SK-N-SH (cell line): ENCODE data around the gene ADD3. TPM values are rescaled to one million over a fixed set of nuclear protein-coding genes. Genes with fewer than 3 reads are reported as not detected.

Source experiments
- CTCF ChIA-PET: fragments of 300-600, 350-600 bp; formaldehyde crosslinking; extraction: SDS; loops from one replicate; lab custom pipeline; 2021; lab: Yijun Ruan, JAX
- POLR2A ChIA-PET: fragments of 350-600 bp; sonication (Branson Sonifier 250); formaldehyde crosslinking; extraction: SDS; loops from one replicate; lab custom pipeline; 2020; ENCODE audit warnings: antibody characterized with exemption, inconsistent platforms; lab: Yijun Ruan, JAX
- DNase-seq: peaks from one replicate; pipeline ENCODE4 v3.0.0; 2012
- H2AFZ ChIP-seq: fragments of 200-600 bp; sonication (generic); 2 replicates; pipeline ENCODE4 v1.8.1; 2016; ENCODE audit warnings: antibody characterized with exemption, mild to moderate bottlenecking, low read depth
- H3F3A ChIP-seq: fragments of 200-600 bp; sonication (generic); replicated peaks from 2 replicates; pipeline ENCODE3; 2016; ENCODE audit warnings: antibody characterized with exemption, mild to moderate bottlenecking; ENCODE audit not compliant: insufficient read depth
- H3K27ac ChIP-seq, 2 experiments: fragments of 200-500 bp in 1 of 2; fragments of 200-600 bp in 1 of 2; sonication (Bioruptor generic) in 1 of 2; sonication (generic), shearing (Covaris generic) in 1 of 2; 2 replicates each; pipeline versions ENCODE4 v1.5.1 to v1.6.1; 2014 to 2016; ENCODE audit warnings: low read depth in 2 of 2, inconsistent platforms in 1 of 2, low read length in 1 of 2, mild to moderate bottlenecking in 1 of 2, mixed read lengths in 1 of 2
- H3K27me3 ChIP-seq: fragments of 200-600 bp; sonication (generic), shearing (Covaris generic); 2 replicates; pipeline ENCODE4 v1.6.1; 2016; ENCODE audit warnings: mixed run types; ENCODE audit not compliant: insufficient read depth
- H3K36me3 ChIP-seq, 2 experiments: fragments of 200-500 bp in 1 of 2; fragments of 200-600 bp in 1 of 2; sonication (Bioruptor generic) in 1 of 2; sonication (generic) in 1 of 2; replicated peaks in 1 of 2; 2 replicates each; pipeline versions ENCODE3 to v1.5.1; 2014 to 2016; ENCODE audit warnings: low read length in 1 of 2, mild to moderate bottlenecking in 1 of 2; ENCODE audit not compliant: insufficient read depth in 2 of 2, control insufficient read depth in 1 of 2
- H3K4me1 ChIP-seq, 2 experiments: fragments of 200-500 bp in 1 of 2; fragments of 200-600 bp in 1 of 2; sonication (Bioruptor generic) in 1 of 2; sonication (generic), shearing (Covaris generic) in 1 of 2; 2 replicates each; pipeline versions ENCODE4 v1.5.1 to v1.6.1; 2014 to 2016; ENCODE audit warnings: low read depth in 1 of 2, low read length in 1 of 2, mixed run types in 1 of 2; ENCODE audit not compliant: insufficient read depth in 2 of 2, control insufficient read depth in 1 of 2
- H3K4me2 ChIP-seq: fragments of 200-600 bp; sonication (generic), shearing (Covaris generic); 2 replicates; pipeline ENCODE4 v1.6.1; 2017; ENCODE audit warnings: mixed run types
- H3K4me3 ChIP-seq, 2 experiments: fragments of 200-500 bp in 1 of 2; fragments of 200-600 bp in 1 of 2; sonication (Bioruptor generic) in 1 of 2; sonication (generic), shearing (Covaris generic) in 1 of 2; 2 replicates each; pipeline versions ENCODE4 v1.5.1 to v1.8.1; 2014 to 2016; ENCODE audit warnings: low read depth in 2 of 2, inconsistent platforms in 1 of 2, low read length in 1 of 2, mild to moderate bottlenecking in 1 of 2, mixed read lengths in 1 of 2, moderate library complexity in 1 of 2
- H3K79me2 ChIP-seq: fragments of 200-600 bp; sonication (generic); 2 replicates; pipeline ENCODE4 v1.8.1; 2017; ENCODE audit warnings: mild to moderate bottlenecking; ENCODE audit not compliant: insufficient read depth
- H3K9ac ChIP-seq: fragments of 200-600 bp; sonication (generic); 2 replicates; pipeline ENCODE4 v1.6.1; 2017; ENCODE audit warnings: mixed run types
- H3K9me2 ChIP-seq: fragments of 200-600 bp; sonication (generic); 2 replicates; pipeline ENCODE4 v1.6.1; 2017; ENCODE audit warnings: mixed run types
- H3K9me3 ChIP-seq: fragments of 200-600 bp; sonication (generic); 2 replicates; pipeline ENCODE4 v1.6.1; 2017; ENCODE audit warnings: mixed run types, mild to moderate bottlenecking, moderate library complexity
- H4K20me1 ChIP-seq: fragments of 200-600 bp; sonication (generic); 2 replicates; pipeline ENCODE4 v1.6.1; 2017; ENCODE audit warnings: mild to moderate bottlenecking, mixed run types; ENCODE audit not compliant: insufficient read depth
- CHD2 ChIP-seq: fragments of 150-350 bp; IDR thresholded peaks from 2 replicates; pipeline ENCODE4 v1.6.1; 2018; ENCODE audit warnings: low read length; ENCODE audit not compliant: partially characterized antibody
- ELF1 ChIP-seq: IDR thresholded peaks from 2 replicates; pipeline ENCODE4 v1.4.0; 2012
- EZH2phosphoT487 ChIP-seq: fragments of 200-600 bp; sonication (generic); IDR thresholded peaks from 2 replicates; pipeline ENCODE4 v1.6.1; 2017; ENCODE audit warnings: low read depth, mixed run types, mild to moderate bottlenecking, antibody characterized with exemption, moderate library complexity, borderline replicate concordance
- FOSL2 ChIP-seq: IDR thresholded peaks from 2 replicates; pipeline ENCODE4 v1.4.0; 2012; ENCODE audit warnings: low read depth, mild to moderate bottlenecking, moderate library complexity, borderline replicate concordance
- FOXM1 ChIP-seq: IDR thresholded peaks from 2 replicates; pipeline ENCODE4 v1.4.0; 2012; ENCODE audit warnings: low read depth, mild to moderate bottlenecking
- GABPA ChIP-seq: IDR thresholded peaks from 2 replicates; pipeline ENCODE4 v1.4.0; 2012; ENCODE audit warnings: low read depth, mild to moderate bottlenecking
- GATA2 ChIP-seq: sonication (generic); formaldehyde crosslinking; IDR thresholded peaks from 2 replicates; pipeline ENCODE4 v1.5.0; 2020; ENCODE audit warnings: mild to moderate bottlenecking, missing genetic modification reagents
- JUND ChIP-seq: IDR thresholded peaks from 2 replicates; pipeline ENCODE4 v1.4.0; 2012
- MXI1 ChIP-seq: IDR thresholded peaks from 2 replicates; pipeline ENCODE4 v1.6.1; 2012; ENCODE audit warnings: mild to moderate bottlenecking, low read depth, low read length, improper control_type of control experiment
- PBX3 ChIP-seq: IDR thresholded peaks from 2 replicates; pipeline ENCODE4; 2012
- POLR2AphosphoS5 ChIP-seq: IDR thresholded peaks from 2 replicates; pipeline ENCODE4 v1.6.1; 2012; ENCODE audit warnings: low read depth, low read length
- RFX5 ChIP-seq: IDR thresholded peaks from 2 replicates; pipeline ENCODE4 v1.6.1; 2012; ENCODE audit warnings: mild to moderate bottlenecking, improper control_type of control experiment, low read length
- RXRA ChIP-seq: IDR thresholded peaks from 2 replicates; pipeline ENCODE4 v1.4.0; 2012; ENCODE audit warnings: low read depth, mild to moderate bottlenecking, borderline replicate concordance
- SIN3A ChIP-seq: IDR thresholded peaks from 2 replicates; pipeline ENCODE4 v1.6.1; 2012; ENCODE audit warnings: low read depth, mild to moderate bottlenecking, low read length, moderate library complexity, borderline replicate concordance
- SMC3 ChIP-seq: IDR thresholded peaks from 2 replicates; pipeline ENCODE4 v1.6.1; 2012; ENCODE audit warnings: low read depth, low read length, improper control_type of control experiment
- TCF12 ChIP-seq: IDR thresholded peaks from 2 replicates; pipeline ENCODE4 v1.4.0; 2012
- TEAD4 ChIP-seq: IDR thresholded peaks from 2 replicates; pipeline ENCODE4 v1.4.0; 2012; ENCODE audit warnings: mild to moderate bottlenecking, borderline replicate concordance; ENCODE audit not compliant: insufficient read depth
- USF2 ChIP-seq: fragments of 150-350 bp; IDR thresholded peaks from 2 replicates; pipeline ENCODE4 v1.6.1; 2017; ENCODE audit warnings: antibody characterized with exemption, low read length, low read depth, borderline replicate concordance
- WGBS: methylation state at CpG from one replicate; pipeline ENCODE4 v1.1.6; 2017; ENCODE audit warnings: low lambda C conversion rate; 5-methylcytosine and 5-hydroxymethylcytosine counted together
- polyA plus RNA-seq, 3 experiments: library from polyadenylated mRNA; depleted of rRNA; stranded (reverse); fragments of >200 nt; gene quantifications; 2 replicates each; pipeline ENCODE4 v1.2.3, GENCODE V29; 2012

Gene ADD3
- polyA plus RNA-seq, 1 of the 3 experiments (the other 2 are of a cell fraction) = 27.6 TPM

- TF ChIP-seq USF2 = no peak
These were observed 156.1 kb downstream of the ADD3 start (continued) for GRCh38 chr10:110163841-110164240.

- no peaks in the 10 kb centered on the region for H3K4me1 ChIP-seq
- 69% methylated on average over 6 of the region's 6 CpGs for WGBS
- no peaks in the 10 kb centered on the region for H3K9me2 ChIP-seq
- no peak overlapping the region for H2AFZ ChIP-seq
- ChIA-PET CTCF (interaction anchor here (1.0 to 1.6 kb wide), 2 partner anchors 31 to 41 kb away, joined by 3 to 4 read pairs; no protein-coding TSS in a partner anchor), POLR2A (no interaction called here)
- no peak overlapping the region for H3K9ac ChIP-seq
- TF ChIP-seq JUND (no peak), RXRA (no peak), FOXM1 (no peak)
- DNase-seq = no peak
- H3F3A ChIP-seq = no peaks in the 10 kb centered on the region
- H3K4me3 ChIP-seq = no peak overlapping the region
- no peaks in the 10 kb centered on the region for H3K79me2 ChIP-seq
- H3K4me2 ChIP-seq = no peak overlapping the region
- no peaks in the 10 kb centered on the region for H3K9me3 ChIP-seq
- no peaks in the 10 kb centered on the region for H3K36me3 ChIP-seq
- peaks cover 27% of the 10 kb centered on the region; the same call in 1 of the 2 replicates for H3K27me3 ChIP-seq
- H3K27ac ChIP-seq = no peak overlapping the region
- no peaks in the 10 kb centered on the region for H4K20me1 ChIP-seq
These were observed 157.5 kb downstream of the ADD3 start for GRCh38 chr10:110165239-110165638.

- H3K4me1 ChIP-seq = no peaks in the 10 kb centered on the region
- no peak overlapping the region for H3K4me2 ChIP-seq
- H3K27me3 ChIP-seq = peaks cover 27% of the 10 kb centered on the region; the same call in 1 of the 2 replicates
- H3F3A ChIP-seq = no peaks in the 10 kb centered on the region
- no peaks in the 10 kb centered on the region for H3K79me2 ChIP-seq
- CTCF ChIA-PET = interaction anchor here (1.3 to 1.5 kb wide), 2 partner anchors 20 to 283 kb away, joined by 3 to 4 read pairs; no protein-coding TSS in a partner anchor
- 67% methylated on average over 7 of the region's 7 CpGs for WGBS
- H3K9me3 ChIP-seq = no peaks in the 10 kb centered on the region
- TF ChIP-seq GATA2 (CRISPR knock-in tag) (no peak), JUND (no peak), POLR2AphosphoS5 (no peak), GABPA (no peak), MXI1 (no peak), EZH2phosphoT487 (no peak), SIN3A (no peak), TEAD4 (no peak), PBX3 (no peak), RXRA (no peak), FOSL2 (no peak), ELF1 (no peak), CHD2 (no peak), SMC3 (no peak), TCF12 (no peak), RFX5 (no peak)
- POLR2A ChIA-PET = no interaction called here
- H3K4me3 ChIP-seq = no peak overlapping the region
- no peak overlapping the region for H2AFZ ChIP-seq
- H3K27ac ChIP-seq = no peak overlapping the region
- no peak for DNase-seq
- no peak overlapping the region for H3K9ac ChIP-seq
- H3K9me2 ChIP-seq = no peaks in the 10 kb centered on the region
- H3K36me3 ChIP-seq = no peaks in the 10 kb centered on the region
- no peaks in the 10 kb centered on the region for H4K20me1 ChIP-seq
These were observed 159.4 kb downstream of the ADD3 start for GRCh38 chr10:110167149-110167548.
